GM21576 (cell line): Measurements from ENCODE around the gene C5.

Source experiments
- ATAC-seq: cut with Tn5 transposase; IDR thresholded peaks from one replicate; pipeline ENCODE4 v1.9.1; 2021; ENCODE audit warnings: mild to moderate bottlenecking, moderate library complexity; ENCODE audit not compliant: unreplicated experiment

Gene C5

GRCh38 chr9:120944434-120944843 is 105.6 kb downstream of the C5 start:
- ATAC-seq, result peak; percentile 99

- no peak for ATAC-seq
These were observed 107.7 kb downstream of the C5 start for GRCh38 chr9:120942186-120943001.

GRCh38 chr9:120941046-120941770 is 108.9 kb downstream of the C5 start:
- no peak for ATAC-seq

GRCh38 chr9:120940573-120940972 is 109.5 kb downstream of the C5 start:
- ATAC-seq, result no peak

- no peak for ATAC-seq
These were observed 111.2 kb downstream of the C5 start for GRCh38 chr9:120938851-120939250.

- no peak for ATAC-seq
These were observed 112.5 kb downstream of the C5 start for GRCh38 chr9:120937596-120937995.

GRCh38 chr9:120937127-120937526 is 112.9 kb downstream of the C5 start:
- no peak for ATAC-seq

- no peak for ATAC-seq
These were observed 113.3 kb downstream of the C5 start for GRCh38 chr9:120936764-120937122.

GRCh38 chr9:120936011-120936763 is 113.9 kb downstream of the C5 start:
- ATAC-seq, result peak; percentile 44

- ATAC-seq, result no peak
These were observed 114.7 kb downstream of the C5 start for GRCh38 chr9:120935383-120935857.

- ATAC-seq, result no peak
These were observed 115.8 kb downstream of the C5 start for GRCh38 chr9:120934281-120934680.

GRCh38 chr9:120933310-120934055 is 116.6 kb downstream of the C5 start:
- ATAC-seq, result no peak

GRCh38 chr9:120932086-120932823 is 117.8 kb downstream of the C5 start:
- ATAC-seq, result no peak

- ATAC-seq, result peak; percentile 41
These were observed 118.6 kb downstream of the C5 start for GRCh38 chr9:120931231-120932085.

- ATAC-seq, result no peak
These were observed 120.8 kb downstream of the C5 start for GRCh38 chr9:120929229-120929791.

GRCh38 chr9:120928483-120929228 is 121.4 kb downstream of the C5 start:
- peak; percentile 35 for ATAC-seq

- no peak for ATAC-seq
These were observed 122.0 kb downstream of the C5 start for GRCh38 chr9:120928015-120928482.
